BE2C (cell line): ENCODE results near the gene REG3G. TPM values are rescaled to one million over a fixed set of nuclear protein-coding genes. Genes with fewer than 3 reads are reported as not detected.

Experiments used
- DNase-seq: peaks from one replicate; pipeline ENCODE4 v3.0.0-alpha.2; 2020
- H3K27me3 ChIP-seq: fragments of 250-450 bp; sonication (Bioruptor Pico); 2 replicates; pipeline ENCODE4 v1.5.1; 2020; ENCODE audit warnings: mild to moderate bottlenecking
- H3K36me3 ChIP-seq: fragments of 250-450 bp; sonication (Bioruptor Pico); 2 replicates; pipeline ENCODE4 v1.5.1; 2020; ENCODE audit warnings: mild to moderate bottlenecking
- H3K4me1 ChIP-seq: fragments of 250-450 bp; sonication (Bioruptor Pico); 2 replicates; pipeline ENCODE4 v1.5.1; 2020
- H3K4me3 ChIP-seq: 2 replicates; pipeline ENCODE4 v1.5.1; 2011; ENCODE audit warnings: low read depth, low read length
- H3K9me3 ChIP-seq: fragments of 250-450 bp; sonication (Bioruptor Pico); 2 replicates; pipeline ENCODE4 v1.5.1; 2020
- CTCF ChIP-seq: IDR thresholded peaks from 2 replicates; pipeline ENCODE4 v1.5.1; 2012; ENCODE audit warnings: mild to moderate bottlenecking, low read depth, low read length
- polyA plus RNA-seq: library from polyadenylated mRNA; unstranded; fragments of >200 nt; gene quantifications from one replicate; pipeline ENCODE4 v1.2.1, GENCODE V29; 2012; ENCODE audit warnings: low read depth, missing spikeins; ENCODE audit not compliant: insufficient read length, insufficient read depth

The REG3G gene
- not detected for polyA plus RNA-seq

DNA sequence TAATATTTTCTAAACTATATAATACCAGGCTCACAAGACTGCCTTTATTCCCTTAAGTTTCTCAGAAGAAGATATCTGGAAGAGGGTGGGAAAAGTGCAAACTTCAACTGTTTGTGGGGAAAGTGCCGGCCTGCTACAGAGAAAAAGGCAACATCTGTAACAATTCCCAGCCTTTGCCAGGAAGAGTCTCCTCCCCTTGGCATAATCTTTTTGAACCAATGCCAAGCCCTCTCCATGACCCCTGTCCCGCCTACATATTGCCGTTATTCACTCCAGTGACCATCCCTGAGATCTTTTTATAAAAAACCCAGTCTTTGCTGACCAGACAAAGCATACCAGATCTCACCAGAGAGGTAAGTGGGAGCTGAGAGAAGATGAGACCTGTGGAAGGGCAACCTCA, at the start of gene REG3G:
REG3G (plus strand) TSS at position 282 of the 400 bp plus-strand sequence. CDS start 392 bp downstream, outside the sequence.
- no peaks in the 10 kb centered on the region for H3K36me3 ChIP-seq

DNA sequence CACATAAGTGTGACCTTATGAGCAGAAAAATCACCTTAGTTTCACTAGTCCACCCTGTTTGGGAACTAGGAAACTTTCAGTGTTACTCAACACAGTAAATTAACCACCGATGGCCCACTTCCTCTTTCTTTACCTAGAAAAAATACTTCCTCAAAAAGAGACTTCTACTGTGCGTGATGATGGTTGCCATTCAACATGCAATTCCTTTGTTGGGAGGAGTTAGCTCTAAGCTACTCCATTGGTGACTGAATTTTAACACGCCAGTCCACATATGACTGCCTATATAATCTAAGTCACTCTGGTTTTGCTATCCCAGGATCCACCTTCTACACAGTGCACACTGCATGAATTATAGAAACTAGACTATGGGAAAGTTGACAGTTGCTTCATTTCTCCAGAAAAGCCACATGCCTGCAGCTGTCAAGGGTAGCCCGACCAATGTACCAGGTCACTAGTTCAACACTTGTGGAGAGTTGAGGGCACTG, 47.8 kb upstream of the REG3G start:
- no peaks in the 10 kb centered on the region for H3K9me3 ChIP-seq
- H3K27me3 ChIP-seq: no peaks in the 10 kb centered on the region
- no peak overlapping the region for H3K4me3 ChIP-seq
- DNase-seq: no peak
- no peaks in the 10 kb centered on the region for H3K36me3 ChIP-seq
- H3K4me1 ChIP-seq: no peaks in the 10 kb centered on the region
- TF ChIP-seq CTCF: no peak

More for the DNA sequence above, at the start of gene REG3G:
- H3K9me3 ChIP-seq: no peaks in the 10 kb centered on the region
- H3K4me3 ChIP-seq: no peak within 1 kb of the TSS
- DNase-seq: no peak
- TF ChIP-seq CTCF: no peak
- no peaks in the 10 kb centered on the region; the same call in 1 of the 2 replicates for H3K4me1 ChIP-seq
- H3K27me3 ChIP-seq: no peaks in the 10 kb centered on the region

DNA sequence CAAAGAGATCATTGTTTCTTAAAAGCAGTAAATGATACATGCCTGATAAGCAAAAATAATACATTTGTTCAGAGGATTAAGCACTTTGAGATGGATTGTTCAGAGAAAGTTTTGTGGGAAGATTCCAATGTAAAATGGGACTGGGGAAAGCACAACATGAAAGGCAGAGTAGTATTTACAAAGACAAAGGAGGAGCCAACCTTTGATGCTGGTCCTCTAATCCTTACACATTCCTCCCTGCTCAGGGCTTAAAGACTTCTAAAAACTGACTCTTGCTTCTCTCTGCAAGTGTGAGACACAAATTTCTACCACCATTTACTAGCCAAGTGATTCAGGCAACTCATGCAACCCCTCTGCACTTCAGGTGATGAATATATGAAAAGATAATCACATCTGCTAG, 47.2 kb upstream of the REG3G start:
- no peak for DNase-seq
- H3K4me3 ChIP-seq: no peak overlapping the region

GRCh38 chr2:78979380-78980151, 45.9 kb upstream of the REG3G start:
- H3K4me3 ChIP-seq: no peak overlapping the region
- DNase-seq: peak; percentile 76
- TF ChIP-seq CTCF: peak; percentile 80
- no peaks in the 10 kb centered on the region for H3K27me3 ChIP-seq
- no peaks in the 10 kb centered on the region for H3K4me1 ChIP-seq
- H3K36me3 ChIP-seq: no peaks in the 10 kb centered on the region
- H3K9me3 ChIP-seq: no peaks in the 10 kb centered on the region

More for the DNA sequence above, 47.2 kb upstream of the REG3G start:
- Histone ChIP-seq H3K9me3 (no peaks in the 10 kb centered on the region), H3K36me3 (no peaks in the 10 kb centered on the region), H3K4me1 (no peaks in the 10 kb centered on the region), H3K27me3 (no peaks in the 10 kb centered on the region)
- TF ChIP-seq CTCF: no peak

DNA sequence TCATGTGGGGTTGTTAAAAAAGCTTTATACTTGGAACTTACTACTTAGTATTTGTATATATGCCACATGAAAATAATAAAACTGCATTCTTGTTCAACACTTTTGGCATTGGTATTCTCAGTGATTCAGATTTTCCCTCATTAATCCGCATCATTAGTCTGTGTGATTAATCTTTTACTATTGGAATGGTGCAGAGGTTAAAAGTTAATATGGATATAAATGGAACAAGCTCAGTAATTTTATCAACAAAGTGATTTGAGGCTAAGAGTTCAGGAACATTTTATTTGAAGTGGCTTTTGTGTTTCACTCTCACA, 45.4 kb upstream of the REG3G start:
- Histone ChIP-seq H3K36me3 (no peaks in the 10 kb centered on the region), H3K9me3 (no peaks in the 10 kb centered on the region), H3K4me3 (no peak overlapping the region), H3K4me1 (no peaks in the 10 kb centered on the region), H3K27me3 (no peaks in the 10 kb centered on the region)
- TF ChIP-seq CTCF: no peak
- no peak for DNase-seq

DNA sequence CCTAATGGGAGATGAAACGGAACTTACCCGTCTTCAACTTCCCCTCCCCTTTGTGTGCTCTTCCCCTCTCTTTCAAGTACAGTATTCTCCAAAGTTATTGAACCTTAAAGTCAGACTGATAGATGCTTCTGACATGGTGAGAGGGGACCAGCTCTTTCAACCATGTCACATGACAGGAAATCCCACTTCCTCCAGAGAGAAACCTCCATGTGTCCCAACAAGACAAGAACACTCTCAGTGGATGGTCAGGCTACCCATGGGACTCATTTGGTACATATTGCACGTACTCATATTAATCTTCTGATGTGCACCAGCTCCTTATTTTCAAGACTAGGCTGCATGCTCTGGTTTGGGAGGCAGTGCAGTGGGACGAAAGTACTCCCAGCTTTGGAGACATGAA, 44.6 kb upstream of the REG3G start:
- H3K4me3 ChIP-seq: no peak overlapping the region
- no peaks in the 10 kb centered on the region for H3K27me3 ChIP-seq
- no peaks in the 10 kb centered on the region for H3K36me3 ChIP-seq
- DNase-seq: no peak
- no peaks in the 10 kb centered on the region for H3K9me3 ChIP-seq
- H3K4me1 ChIP-seq: no peaks in the 10 kb centered on the region
- no peak for TF ChIP-seq CTCF
